Stimulated activated CD4-positive, alpha-beta T cell treated with anti-CD3 and anti-CD28 coated beads, Interleukin-1b, Interleukin-23, amount 100 ng/mL, for 24 hours (primary cell): ENCODE data around the gene TTC31.
"Not testable (repeated sequence)": the region's sequence is repeated elsewhere in the genome, so short reads cannot be mapped to it uniquely, and the experiment has no call there.

Experiments
- DNase-seq, 4 experiments: peaks; one replicate each; pipeline ENCODE4 v3.0.0-alpha.2; 2020; ENCODE audit warnings: low read depth in 4 of 4, low spot score in 1 of 4

The TTC31 gene

DNA sequence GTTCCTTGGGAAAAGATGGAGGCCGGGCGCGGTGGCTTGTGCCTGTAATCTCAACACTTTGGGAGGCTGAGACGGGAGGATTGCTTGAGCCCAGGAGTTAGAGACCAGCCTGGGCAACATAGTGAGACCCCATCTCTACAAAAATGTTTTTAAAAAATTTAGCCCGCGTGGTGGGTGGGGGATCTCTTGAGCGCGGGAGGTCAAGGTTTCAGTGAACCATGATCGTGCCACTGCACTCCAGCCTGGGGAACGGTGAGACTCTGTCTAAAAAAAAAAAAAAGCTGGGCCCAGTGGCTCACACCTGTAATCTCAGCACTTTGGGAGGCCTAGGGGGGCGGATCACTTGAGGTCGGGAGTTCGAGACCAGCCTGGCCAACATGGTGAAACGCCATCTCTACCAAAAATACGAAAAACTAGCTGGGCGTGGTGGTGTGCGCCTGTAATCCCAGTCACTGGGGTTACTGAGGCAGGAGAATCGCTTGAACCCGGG, 839 bp downstream of the TTC31 start:
- not testable (repeated sequence) for DNase-seq

DNA sequence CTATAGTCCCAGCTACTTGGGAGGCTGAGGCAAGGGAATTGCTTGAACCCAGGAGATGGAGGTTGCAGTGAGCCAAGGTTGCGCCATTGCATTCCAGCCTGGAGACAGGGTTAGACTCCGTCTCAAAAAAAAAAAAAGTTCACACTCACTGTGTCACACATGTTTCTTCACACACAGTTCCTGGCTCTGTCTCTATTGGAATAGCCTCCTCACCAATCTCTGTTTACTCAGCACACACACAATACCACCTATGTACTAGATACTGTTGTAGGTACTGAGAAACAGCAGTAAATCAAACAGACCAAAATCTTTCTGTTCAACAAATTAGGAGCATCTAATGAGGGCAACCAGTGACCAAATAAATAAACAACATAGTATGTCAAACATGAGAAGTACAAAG, 3.3 kb downstream of the TTC31 start:
- no peak for DNase-seq

DNA sequence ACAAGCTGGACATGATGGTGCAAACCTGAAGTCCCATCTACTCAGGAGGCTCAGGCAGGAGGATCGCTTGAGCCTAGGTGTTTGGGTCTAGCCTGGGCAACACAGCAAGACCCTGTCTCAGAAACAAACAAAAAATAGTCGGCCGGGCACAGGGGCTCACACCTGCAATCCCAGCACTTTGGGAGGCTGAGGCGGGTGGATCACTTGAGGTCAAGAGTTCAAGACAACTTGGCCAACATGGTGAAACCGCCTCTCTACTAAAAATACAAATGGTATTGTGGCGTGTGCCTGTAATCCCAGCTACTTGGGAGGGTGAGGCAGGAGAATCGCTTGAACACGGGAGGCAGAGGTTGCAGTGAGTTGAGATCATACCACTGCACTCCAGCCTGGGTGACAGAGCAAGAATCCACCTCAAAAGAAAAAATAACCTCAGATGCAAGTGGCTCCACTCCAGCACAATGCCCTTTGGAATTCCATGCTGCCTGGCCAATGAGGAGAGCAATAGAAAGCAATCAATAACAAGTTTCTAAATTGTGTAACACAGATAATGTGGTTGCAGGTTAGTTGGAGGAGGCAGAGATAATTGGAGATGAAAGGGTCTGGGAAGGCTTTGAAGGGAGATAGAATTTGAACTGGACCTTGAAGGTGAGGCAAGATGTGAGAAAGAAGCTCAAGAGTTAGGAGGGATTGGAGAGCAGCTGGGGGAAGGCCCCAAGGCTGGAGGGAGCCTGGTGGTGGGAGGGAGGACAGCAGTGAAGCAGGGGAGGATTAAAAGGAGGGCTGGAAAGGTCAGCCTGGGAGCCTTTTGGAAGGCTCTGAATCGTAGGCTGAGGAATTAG, 6.0 kb downstream of the TTC31 start:
- no peak for DNase-seq

DNA sequence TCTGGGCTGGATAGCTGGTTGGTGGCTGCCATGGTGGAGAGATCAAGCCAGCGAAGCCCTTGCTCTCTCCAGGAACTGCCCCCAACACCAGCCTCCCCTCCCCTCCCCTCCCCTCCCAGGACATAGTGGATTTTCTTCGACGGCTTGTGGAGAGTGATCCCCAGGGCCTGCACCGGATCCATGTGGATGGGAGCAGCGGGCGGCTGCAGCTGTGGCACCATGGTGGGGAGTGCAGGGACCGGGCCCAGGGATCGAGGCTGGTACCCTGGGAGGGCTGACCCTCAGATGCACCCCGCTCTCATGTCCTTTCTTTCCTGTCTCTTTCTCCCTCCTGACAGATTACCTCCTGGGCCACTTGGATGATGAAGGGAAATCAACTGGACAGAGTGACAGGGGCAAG, 7.0 kb downstream of the TTC31 start:
- DNase-seq, result no peak

DNA sequence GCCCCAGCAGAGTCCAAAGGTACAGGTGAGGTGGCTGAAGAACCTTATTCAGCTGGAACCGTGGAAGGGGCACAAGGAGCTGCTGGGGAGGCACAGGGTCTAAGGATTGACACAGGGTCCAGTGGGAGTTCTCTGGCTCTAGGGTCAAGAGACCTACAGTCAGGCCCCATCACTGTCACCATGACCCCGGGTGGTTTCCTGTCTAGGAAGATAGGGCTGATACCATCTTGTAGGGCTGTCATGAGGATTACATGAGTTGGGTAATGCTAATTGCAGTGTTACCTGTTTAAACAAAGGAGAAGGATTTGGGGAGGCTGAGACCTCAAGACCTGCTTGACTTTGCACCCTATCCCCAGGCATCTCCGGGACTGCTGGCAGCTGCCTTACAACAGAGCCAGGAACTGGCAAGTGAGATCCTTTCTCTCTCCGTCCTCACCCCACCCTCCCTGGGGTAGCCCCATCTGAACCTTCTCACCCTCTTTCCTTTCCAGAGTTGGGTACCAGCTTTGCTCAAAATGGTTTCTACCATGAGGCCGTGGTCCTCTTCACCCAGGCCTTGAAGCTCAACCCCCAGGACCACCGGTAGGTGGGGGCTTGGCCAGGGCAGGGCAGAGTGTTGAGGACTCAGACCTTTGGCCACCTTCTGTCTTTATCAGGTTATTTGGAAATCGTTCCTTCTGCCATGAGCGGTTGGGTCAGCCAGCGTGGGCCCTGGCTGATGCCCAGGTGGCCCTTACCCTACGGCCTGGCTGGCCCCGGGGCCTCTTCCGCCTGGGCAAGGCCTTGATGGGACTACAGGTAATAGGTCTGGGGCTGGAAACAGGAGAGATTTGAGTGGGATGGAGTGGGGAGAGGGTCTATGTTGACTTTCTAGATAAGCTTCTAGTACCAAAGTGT, 9.0 kb downstream of the TTC31 start:
- no peak for DNase-seq

DNA sequence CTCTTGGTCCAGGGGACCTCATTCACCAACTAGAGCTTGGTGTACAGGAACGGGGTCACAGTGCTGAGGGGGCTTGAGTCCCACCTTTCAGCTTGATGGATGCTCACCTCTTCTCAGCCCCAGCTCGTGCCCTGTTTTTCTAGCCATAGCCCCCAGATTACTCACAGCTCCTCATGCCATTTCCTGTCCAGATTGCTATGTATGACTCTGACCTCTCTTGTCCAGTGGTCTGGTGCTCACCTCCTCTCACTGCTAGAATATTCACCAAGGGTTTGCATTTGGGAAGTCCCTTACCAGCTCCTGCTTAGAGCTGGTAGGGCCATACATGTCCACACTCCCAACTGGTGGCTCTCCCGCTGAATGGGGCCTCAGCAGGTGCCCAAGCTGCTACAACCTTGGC, 10.7 kb downstream of the TTC31 start:
- no peak for DNase-seq

DNA sequence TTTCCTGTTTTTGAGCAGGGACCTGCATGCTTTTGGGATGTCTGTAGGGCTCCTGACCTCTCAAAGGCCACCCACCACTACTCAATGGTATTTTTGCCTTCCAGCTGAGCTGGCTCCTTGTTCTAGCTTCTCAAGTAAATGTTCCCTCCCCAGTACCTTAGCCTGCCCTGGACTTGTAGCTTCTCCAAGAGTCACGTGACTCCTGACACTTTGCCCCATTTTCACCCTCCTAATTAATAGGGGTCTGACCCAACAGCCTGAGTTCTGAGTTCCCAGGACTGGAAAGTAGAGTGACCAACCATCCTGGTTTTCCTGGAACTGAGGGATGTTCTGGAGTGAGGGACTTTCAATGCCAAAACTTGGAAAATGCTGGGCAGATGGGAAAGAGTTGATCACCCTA, 12.6 kb downstream of the TTC31 start:
- no peak for DNase-seq

DNA sequence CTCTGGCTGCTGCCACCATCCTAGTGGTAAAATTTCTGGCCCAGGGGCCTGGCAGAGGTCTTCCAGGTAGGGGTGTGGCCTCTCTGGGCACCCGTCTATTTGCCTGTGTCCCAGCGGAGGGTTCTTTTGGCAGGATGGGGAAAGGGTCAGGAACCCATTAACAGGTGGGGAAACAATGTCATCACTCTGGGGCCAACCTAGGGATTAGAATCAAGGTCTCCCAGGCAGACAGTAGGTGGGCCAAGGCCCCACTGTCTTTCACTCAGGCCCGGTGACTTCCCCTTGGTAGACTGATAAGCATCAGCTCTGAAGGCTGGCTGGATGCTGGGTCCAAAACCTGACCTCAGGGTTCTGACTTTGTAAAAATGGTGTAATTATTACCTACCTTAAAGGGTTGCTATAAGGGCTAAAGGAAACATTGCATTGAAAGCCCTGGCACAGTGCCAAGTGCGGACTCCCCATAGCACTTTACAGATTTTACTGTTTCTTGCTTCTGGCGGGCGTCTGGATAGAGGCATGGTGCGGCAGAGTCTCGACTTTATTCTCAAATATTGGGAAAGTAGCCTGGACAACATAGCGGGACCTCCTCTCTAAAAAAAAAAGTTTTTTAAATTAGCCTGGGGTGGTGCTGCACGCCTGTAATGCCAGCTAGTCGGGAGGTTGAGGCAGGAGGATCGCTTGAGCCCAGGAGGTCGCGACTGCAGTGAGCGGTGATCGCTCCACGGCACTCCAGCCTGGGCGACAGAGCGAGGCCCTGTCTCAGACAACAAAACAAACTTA, 14.3 kb downstream of the TTC31 start:
- DNase-seq, result no peak

DNA sequence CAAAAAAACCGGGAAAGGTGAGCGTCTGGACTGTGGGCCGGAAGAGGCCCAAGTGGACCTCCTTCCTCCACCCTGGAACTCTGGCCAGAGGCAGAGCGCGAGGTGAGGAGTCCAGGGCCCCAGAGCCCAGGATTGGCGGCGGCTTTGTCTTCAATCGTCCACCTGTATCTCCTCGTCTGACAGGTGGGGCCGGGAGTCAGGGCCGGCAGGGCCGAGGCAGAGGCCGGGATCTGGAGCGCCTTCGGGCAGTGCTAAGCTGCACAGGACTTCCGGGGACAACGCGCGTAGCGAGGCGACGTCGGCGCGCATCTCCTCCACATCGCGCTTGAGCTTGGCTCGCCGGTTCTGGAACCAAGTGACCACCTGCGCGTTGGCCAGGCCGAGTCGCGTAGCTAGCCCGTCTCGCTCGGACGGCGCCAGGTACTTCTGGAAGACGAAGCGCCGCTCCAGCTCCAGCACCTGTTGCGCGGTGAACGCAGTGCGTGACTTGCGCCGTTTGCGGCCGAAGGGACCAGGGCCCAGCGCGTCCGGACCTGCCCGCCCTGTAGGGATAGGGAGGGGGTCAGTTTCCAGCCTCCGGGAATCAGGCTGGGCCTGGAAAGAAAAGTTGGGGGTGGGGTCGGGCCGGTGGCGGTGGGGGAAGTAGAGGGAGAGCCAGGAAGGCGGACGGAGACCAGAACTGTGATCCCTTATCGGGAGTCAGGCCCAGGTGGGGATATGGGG, 15.1 kb downstream of the TTC31 start:
- no peak for DNase-seq

DNA sequence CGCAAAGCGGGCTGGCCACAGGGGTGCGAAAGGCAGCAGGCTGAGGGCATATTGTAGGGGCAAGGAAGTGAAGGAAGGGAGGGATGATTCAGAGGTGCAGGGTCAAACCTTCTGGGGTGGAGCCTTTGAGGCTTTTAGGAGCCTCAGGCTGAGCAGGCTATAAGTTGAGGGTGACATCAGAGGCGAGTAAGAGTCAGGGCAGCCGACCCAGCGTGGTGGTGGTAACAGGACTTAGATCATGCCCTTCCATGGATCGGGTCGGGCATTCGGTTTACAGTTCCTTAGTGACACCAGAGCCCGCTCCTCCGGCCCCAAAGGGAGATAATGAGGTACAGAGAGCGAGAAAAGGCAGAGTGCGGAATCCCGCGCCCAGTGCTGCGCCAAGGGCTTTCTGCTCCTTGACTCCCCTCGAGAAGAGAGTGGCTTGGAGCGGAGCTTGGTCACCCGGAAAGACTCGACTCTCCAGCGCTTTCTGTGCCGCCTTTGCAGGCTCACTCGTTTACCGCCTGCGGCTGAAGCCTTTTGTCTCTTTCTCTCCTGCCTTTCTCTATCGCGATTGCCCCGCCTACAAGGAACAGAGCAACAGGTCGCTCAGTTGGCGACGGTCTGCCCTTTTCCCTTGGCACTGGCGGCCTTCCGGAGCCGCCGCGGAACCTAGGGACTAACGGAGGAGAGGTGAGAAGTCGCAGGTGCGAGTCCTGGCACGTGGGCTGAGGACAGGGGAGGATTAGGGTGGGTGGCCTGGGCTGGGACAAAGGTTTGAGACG, 15.8 kb downstream of the TTC31 start:
- peak in 1 of 4 experiments; percentile 19 for DNase-seq

DNA sequence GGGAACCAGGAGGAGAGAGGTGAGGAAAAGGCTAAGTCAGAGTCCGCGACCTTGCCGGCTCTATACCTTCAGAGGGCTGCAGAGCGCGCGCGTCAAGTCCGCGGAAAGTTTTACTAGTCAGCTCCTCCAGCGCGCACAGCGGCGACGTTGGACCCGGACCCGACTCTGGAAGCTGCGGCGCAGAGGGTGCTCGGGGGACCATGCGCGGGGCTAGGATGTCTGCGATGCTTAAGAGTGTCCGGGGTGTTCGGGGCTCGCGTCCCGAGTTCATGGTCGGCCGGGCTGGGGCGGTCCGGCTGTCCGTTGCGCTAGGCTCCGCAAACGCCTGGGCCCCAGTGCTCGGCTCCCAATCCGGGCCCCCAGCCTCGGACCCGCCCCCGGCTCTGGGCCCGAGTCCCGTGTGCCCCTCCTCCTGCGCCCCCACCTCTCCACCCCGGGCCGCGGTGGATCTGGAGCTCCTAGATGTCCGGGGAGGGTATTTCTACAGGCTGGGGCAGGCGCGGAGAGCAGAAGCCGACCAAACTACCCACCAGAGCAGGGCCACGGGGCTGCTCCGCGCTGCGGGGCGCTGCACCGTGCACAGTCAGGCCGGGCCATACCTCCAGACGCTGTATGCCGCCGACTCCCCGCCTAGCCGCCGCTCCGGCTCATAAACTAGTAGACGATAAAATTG, 16.5 kb downstream of the TTC31 start, which contains the start of gene LBX2:
Gene LBX2, minus strand, starts transcription at position 337 of the 673 bp plus-strand sequence. Its CDS starts 66 bp downstream, at position 271.
- DNase-seq, result peak in 1 of 4 experiments; percentile 31

DNA sequence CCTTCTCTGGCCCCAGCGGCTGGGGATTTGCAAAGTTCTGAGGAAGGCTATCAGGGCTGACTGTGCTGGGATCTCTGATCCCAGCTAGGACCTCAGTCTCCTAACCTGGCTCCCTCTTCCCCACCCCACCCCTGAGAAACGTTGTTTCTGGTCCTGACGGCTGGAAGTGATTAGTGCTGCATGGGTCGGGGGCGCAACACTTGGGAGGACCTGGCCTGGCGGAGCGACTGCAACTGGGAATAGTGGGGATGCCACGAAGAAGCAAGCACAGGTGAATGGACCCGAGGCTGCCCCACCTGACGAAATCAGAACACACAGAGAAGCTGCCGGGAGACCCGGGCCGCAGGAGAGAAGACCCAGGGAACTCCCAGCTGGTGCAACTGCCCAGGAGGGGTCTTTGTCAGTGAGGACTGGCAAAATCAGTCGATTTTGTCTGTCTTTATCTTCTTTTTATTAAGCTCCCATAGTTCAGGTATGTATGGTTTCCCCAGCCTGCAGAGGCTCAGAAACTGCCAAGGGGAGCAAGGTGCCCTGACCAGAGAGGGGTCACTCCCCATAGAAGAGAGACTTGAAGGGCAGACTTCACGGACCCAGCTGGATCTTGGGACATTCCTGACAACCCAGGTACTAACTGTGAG, 17.2 kb downstream of the TTC31 start:
- no peak for DNase-seq

DNA sequence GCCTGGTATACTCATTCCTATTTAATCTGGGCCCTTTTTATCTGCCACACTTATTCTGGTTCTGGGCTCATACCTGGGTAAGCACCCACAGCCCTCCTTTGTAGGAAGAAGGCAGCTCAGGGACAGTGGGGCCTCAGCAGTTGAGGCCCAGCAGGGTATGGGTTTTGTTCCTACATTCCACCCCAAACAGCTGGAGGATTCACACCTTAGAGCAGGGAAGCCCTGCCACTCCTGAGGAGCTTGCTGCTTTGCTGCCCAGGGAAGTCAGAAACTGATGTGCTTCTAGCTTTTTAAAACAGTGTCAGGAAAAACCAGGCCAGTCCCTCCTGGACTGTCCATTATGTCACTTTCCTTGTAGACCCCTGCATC, 17.7 kb downstream of the TTC31 start:
- DNase-seq, result no peak

DNA sequence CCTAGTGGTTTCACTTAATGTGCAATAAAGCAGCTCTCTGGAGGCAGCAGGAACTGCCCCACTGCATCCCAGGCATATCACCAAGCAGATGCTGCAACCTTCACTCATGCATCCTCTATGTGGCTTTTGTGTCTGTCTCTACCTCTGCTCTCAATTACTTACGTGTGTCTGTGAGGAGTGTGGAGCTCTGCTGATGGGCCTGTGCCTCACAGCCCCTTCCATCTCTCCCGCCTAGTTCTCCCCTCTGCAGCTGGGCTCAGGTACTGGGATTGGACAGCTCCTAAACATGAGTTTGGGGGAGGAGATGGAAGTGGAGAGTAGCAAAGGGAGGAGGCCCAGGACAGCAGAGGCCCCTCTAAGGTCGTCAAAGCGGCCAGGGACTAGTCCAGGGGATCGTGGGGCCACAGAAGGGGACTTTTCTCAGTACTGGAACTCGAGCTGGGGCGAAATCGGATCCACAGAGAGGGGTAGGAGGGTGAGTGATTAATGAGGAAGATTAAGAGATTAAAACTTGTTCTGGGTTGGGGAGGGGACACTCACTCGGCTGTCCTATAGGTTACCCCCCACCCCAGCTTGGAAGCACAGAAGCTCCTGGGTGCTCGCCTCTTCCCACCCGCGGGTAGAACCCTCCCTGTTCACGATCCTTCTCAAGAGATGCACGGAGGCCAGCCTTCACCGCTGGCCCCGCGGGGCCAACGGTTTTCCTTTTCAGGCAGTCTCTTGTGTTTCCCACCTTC, 18.6 kb downstream of the TTC31 start:
- DNase-seq, result no peak

DNA sequence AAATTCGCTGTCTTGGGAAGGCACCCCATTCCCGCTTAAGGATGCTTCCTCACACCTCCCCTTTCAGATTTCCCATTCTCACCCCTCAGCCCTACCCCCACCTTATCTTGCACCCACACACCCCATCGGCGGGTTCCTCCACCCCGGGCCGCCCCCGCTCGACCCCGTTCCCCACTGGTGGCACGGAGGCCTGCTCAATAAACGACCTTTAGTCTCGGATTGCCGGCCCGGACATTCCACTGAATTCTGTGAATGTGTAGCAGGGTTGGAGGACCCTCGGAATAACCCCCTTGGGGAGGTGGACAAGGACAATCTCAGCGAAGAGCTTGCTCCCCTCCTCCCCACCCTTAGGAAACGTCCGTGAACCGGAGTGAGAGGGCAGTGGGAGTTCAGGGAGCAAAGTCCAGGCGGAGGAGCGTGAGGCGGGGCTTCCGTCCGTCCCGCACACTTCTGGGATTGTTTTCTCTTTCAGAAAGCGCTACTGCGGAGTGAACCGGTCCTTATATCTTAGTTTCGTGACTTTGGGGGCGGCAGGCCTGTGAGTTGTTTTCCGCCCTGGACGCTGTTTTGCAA, 19.4 kb downstream of the TTC31 start:
- DNase-seq, result no peak

DNA sequence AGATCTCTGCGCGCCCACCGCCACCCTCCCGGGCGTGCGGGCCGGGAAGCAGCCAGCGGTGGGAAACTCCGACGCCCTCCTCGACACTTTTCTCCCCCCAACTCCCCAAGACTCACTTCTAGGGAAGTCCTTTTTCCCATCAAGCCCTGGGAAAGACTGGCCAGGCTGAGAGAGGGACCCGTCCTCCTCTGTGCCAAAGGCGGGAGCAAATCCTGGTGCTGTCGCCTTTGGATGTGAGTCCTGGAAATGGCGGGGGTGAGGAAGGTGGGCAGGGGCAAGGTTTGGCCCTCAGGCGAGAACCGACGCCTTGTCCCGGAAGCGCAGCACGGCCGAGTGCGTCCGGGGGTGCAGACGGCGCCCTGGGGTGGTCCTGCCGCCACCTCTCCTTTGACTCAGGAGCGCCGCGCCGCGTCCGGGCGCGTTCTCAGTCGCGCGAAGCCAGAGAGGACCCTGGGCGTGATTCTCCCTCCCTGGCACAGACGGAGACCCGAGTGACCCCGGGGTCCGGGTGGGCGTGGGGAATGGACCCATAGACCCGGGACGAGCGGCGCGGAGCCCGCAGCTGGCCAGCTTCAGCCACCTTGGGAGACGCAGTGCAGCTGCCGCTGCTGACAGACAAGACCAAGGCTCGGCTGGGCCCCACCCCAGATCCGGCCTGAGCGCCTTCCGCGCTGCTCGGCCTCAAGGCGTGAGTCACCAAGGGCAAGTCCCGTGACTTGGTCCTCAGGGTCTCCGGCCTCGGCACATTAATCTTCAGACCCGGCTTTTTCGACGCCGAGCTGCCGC, 20.0 kb downstream of the TTC31 start:
- DNase-seq, result peak in 1 of 4 experiments; percentile 40
